ENCODE data around the gene CNTN5. TPM values are rescaled to one million over a fixed set of nuclear protein-coding genes. Genes with fewer than 3 reads are reported as not detected.

The CNTN5 gene
- total and polyA plus RNA-seq, 10 of the 15 experiments (the other 5 are each of a cell fraction or from before 2014, with no cell fraction given), result 0.01 TPM; not detected in 9

GRCh38 chr11:100003985-100004384, 983.2 kb downstream of the CNTN5 start:
- no peaks in the 10 kb centered on the region for H3K27me3 ChIP-seq (replicated peaks in 1 of 2; ENCODE audit: control insufficient read depth in 2 of 2, insufficient read depth in 2 of 2, low read length in 1 of 2)
- BruUV-seq (replicated peaks), result no TSS peak
- CTCF ChIA-PET, result no interaction called here
- no peaks in the 10 kb centered on the region for H3K36me3 ChIP-seq (ENCODE audit: control insufficient read depth in 2 of 2, insufficient read depth in 2 of 2, low read length in 1 of 2)
- FAIRE-seq, result no peak
- intact Hi-C loops (cut with micrococcal nuclease; ENCODE audit: unreplicated experiment) (no loop called here), in situ Hi-C loops (cut with MboI) (no loop called here)
- RAD21 ChIA-PET (ENCODE audit: unreplicated experiment), result no interaction called here
- DNase-seq (ENCODE audit: low read depth, low spot score), result no peak
- no peaks in the 10 kb centered on the region; the same call in 2 of the 3 replicates for H3K9me3 ChIP-seq (replicated peaks; ENCODE audit: control insufficient read depth, insufficient read depth, low read length)
- no peak for ATAC-seq
- H3K27ac ChIP-seq (ENCODE audit: control insufficient read depth, insufficient read depth), result no peak overlapping the region
- TF ChIP-seq ETV6 (conservative IDR thresholded peaks at IDR 0.05 in 1 of 2, IDR thresholded peaks at IDR 0.05 in 1 of 2; ENCODE audit: borderline replicate concordance in 1 of 2, low read depth in 1 of 2) (no peak), IKZF2 (IDR thresholded peaks at IDR 0.05) (no peak), BRCA1 (IDR thresholded peaks at IDR 0.05; ENCODE audit: low read depth, low read length) (no peak), MLLT1 (IDR thresholded peaks at IDR 0.05) (no peak), MEF2A (IDR thresholded peaks at IDR 0.05; ENCODE audit: insufficient read depth, low read depth, low read length) (no peak), CHD1 (IDR thresholded peaks at IDR 0.05; ENCODE audit: low read depth, low read length) (no peak), JUND (IDR thresholded peaks at IDR 0.05; ENCODE audit: low read depth, low read length) (no peak)
- no peak overlapping the region for H3K9ac ChIP-seq (ENCODE audit: control insufficient read depth, insufficient read depth, low read length)
- no peak overlapping the region for H3K4me2 ChIP-seq (ENCODE audit: control insufficient read depth, insufficient read depth)
- WGBS (ENCODE audit: insufficient coverage, insufficient replicate concordance, low lambda C conversion rate, missing lambda C conversion rate), result 33% methylated on average over 3 of the region's 3 CpGs
- H4K20me1 ChIP-seq (ENCODE audit: control insufficient read depth, insufficient read depth), result no peaks in the 10 kb centered on the region
- H2AFZ ChIP-seq (ENCODE audit: control insufficient read depth, low read depth, low read length), result no peak overlapping the region
- H3K79me2 ChIP-seq (ENCODE audit: control insufficient read depth, insufficient read depth, low read length), result no peaks in the 10 kb centered on the region
- SMC1A ChIA-PET (ENCODE audit: uncharacterized antibody, unreplicated experiment), result no interaction called here
- no peak overlapping the region for H3K4me3 ChIP-seq
- POLR2A ChIA-PET, result no interaction called here
- H3K4me1 ChIP-seq (ENCODE audit: control insufficient read depth, insufficient read depth, low read length), result no peaks in the 10 kb centered on the region

GRCh38 chr11:100004541-100004940, 983.8 kb downstream of the CNTN5 start:
- SMC1A ChIA-PET (ENCODE audit: uncharacterized antibody, unreplicated experiment), result interaction anchor here (0.7 kb wide), 1 partner anchor 177 kb away, joined by 3 read pairs; no protein-coding TSS in a partner anchor

More at GRCh38 chr11:100004541-100004940, 983.8 kb downstream of the CNTN5 start:
- no TSS peak for BruUV-seq (replicated peaks)
- no peaks in the 10 kb centered on the region; the same call in 2 of the 3 replicates for H3K9me3 ChIP-seq (replicated peaks; ENCODE audit: control insufficient read depth, insufficient read depth, low read length)
- H4K20me1 ChIP-seq (ENCODE audit: control insufficient read depth, insufficient read depth), result no peaks in the 10 kb centered on the region
- no peak for FAIRE-seq
- no peaks in the 10 kb centered on the region for H3K79me2 ChIP-seq (ENCODE audit: control insufficient read depth, insufficient read depth, low read length)
- H3K4me1 ChIP-seq (ENCODE audit: control insufficient read depth, insufficient read depth, low read length), result no peaks in the 10 kb centered on the region
- POLR2A ChIA-PET, result no interaction called here
- RAD21 ChIA-PET (ENCODE audit: unreplicated experiment), result no interaction called here
- no peak for ATAC-seq
- TF ChIP-seq DPF2 (IDR thresholded peaks at IDR 0.05), result no peak
- TF ChIP-seq ZNF687 (IDR thresholded peaks at IDR 0.05), result no peak
- no peak overlapping the region for H3K4me3 ChIP-seq
- no peak overlapping the region for H2AFZ ChIP-seq (ENCODE audit: control insufficient read depth, low read depth, low read length)
- no peaks in the 10 kb centered on the region for H3K27me3 ChIP-seq (replicated peaks in 1 of 2; ENCODE audit: control insufficient read depth in 2 of 2, insufficient read depth in 2 of 2, low read length in 1 of 2)
- H3K36me3 ChIP-seq (ENCODE audit: control insufficient read depth in 2 of 2, insufficient read depth in 2 of 2, low read length in 1 of 2), result no peaks in the 10 kb centered on the region
- CTCF ChIA-PET, result no interaction called here
- in situ Hi-C loops (cut with MboI) (no loop called here), intact Hi-C loops (cut with micrococcal nuclease; ENCODE audit: unreplicated experiment) (no loop called here)
- no peak overlapping the region for H3K4me2 ChIP-seq (ENCODE audit: control insufficient read depth, insufficient read depth)
- H3K9ac ChIP-seq (ENCODE audit: control insufficient read depth, insufficient read depth, low read length), result no peak overlapping the region
- no peak for DNase-seq (ENCODE audit: low read depth, low spot score)
- no peak overlapping the region for H3K27ac ChIP-seq (ENCODE audit: control insufficient read depth, insufficient read depth)
